ENCODE measurements around the gene GATB. TPM values are rescaled to one million over a fixed set of nuclear protein-coding genes. Genes with fewer than 3 reads are reported as not detected.

GATB gene
- total and polyA plus RNA-seq, 2 of the 4 experiments (the other 2 are of a cell fraction): 18.7 to 20.3 TPM

- H4K20me1 ChIP-seq (ENCODE audit: insufficient read depth, low read length): no peaks in the 10 kb centered on the region
- no peak overlapping the region for H2AFZ ChIP-seq (replicated peaks; ENCODE audit: low read length, poor library complexity)
- H3K9me3 ChIP-seq (ENCODE audit: control insufficient read depth, insufficient read depth, low read length): no peaks in the 10 kb centered on the region
- no peaks in the 10 kb centered on the region for H3K27me3 ChIP-seq (ENCODE audit: control insufficient read depth, insufficient read depth, low read length)
- in situ Hi-C loops (cut with MboI; ENCODE audit: low sequenced_read_pairs): no loop called here
- ChIA-PET CTCF (interaction anchor here (1.3 kb wide), 1 partner anchor 10 kb away, joined by 3 read pairs; no protein-coding TSS in a partner anchor), POLR2A (ENCODE audit: unreplicated experiment) (no interaction called here)
- no peak overlapping the region for H3K56ac ChIP-seq (ENCODE audit: extremely low read depth, insufficient read depth, low read length)
- intact Hi-C loops (cut with micrococcal nuclease): no loop called here
- no peak for TF ChIP-seq RCOR1 (IDR thresholded peaks at IDR 0.05; ENCODE audit: insufficient replicate concordance, low read length)
- no peak for TF ChIP-seq FOS (IDR thresholded peaks at IDR 0.05; ENCODE audit: low read depth, low read length)
- dilution Hi-C loops (cut with HindIII; ENCODE audit: low sequenced_read_pairs, unreplicated experiment): no loop called here
- no peak for DNase-seq
- no peak overlapping the region for H3K23ac ChIP-seq (ENCODE audit: low read depth, low read length)
- H3K18ac ChIP-seq (ENCODE audit: low read depth, low read length): no peak overlapping the region
- peak; percentile 29; the same call in 1 of the 2 replicates for ATAC-seq (ENCODE audit: low read depth)
- no peaks in the 10 kb centered on the region for H3K9me1 ChIP-seq (ENCODE audit: insufficient read depth, low read length)
- no peak overlapping the region for H3K4me2 ChIP-seq (ENCODE audit: low read depth, low read length)
- no peak overlapping the region for H3K9ac ChIP-seq (ENCODE audit: low read depth, low read length)
- H4K8ac ChIP-seq (ENCODE audit: low read depth in 2 of 2, low read length in 2 of 2): no peak overlapping the region
- no peak overlapping the region for H3K4me3 ChIP-seq (ENCODE audit: insufficient read depth, low read depth, low read length)
- no peak overlapping the region for H3K14ac ChIP-seq (replicated peaks; ENCODE audit: low read depth, low read length)
- no peak overlapping the region for H2BK120ac ChIP-seq (ENCODE audit: low read depth, low read length)
- H4K91ac ChIP-seq (ENCODE audit: insufficient read depth, low read depth, low read length): no peak overlapping the region
- no peak overlapping the region for H2BK15ac ChIP-seq (ENCODE audit: low read depth, low read length)
- no peak overlapping the region for H2AK9ac ChIP-seq (replicated peaks; ENCODE audit: low read depth, low read length, poor library complexity)
- no peak overlapping the region for H2AK5ac ChIP-seq (ENCODE audit: low read depth, low read length)
- peaks cover 11% of the 10 kb centered on the region for H3K36me3 ChIP-seq (ENCODE audit: control insufficient read depth, insufficient read depth, low read length)
- H2BK5ac ChIP-seq (ENCODE audit: low read depth, low read length, poor library complexity, severe bottlenecking): no peak overlapping the region
- H2BK20ac ChIP-seq (ENCODE audit: low read depth, low read length): no peak overlapping the region
- H3K4ac ChIP-seq (ENCODE audit: low read depth, low read length): no peak overlapping the region
- H3K79me1 ChIP-seq (ENCODE audit: low read depth in 1 of 2, low read length in 2 of 2): no peaks in the 10 kb centered on the region
- BruUV-seq (replicated peaks): no TSS peak
- peaks cover 3% of the 10 kb centered on the region; the same call in 1 of the 2 replicates for H3K4me1 ChIP-seq (ENCODE audit: control insufficient read depth, insufficient read depth, low read length)
- no peak overlapping the region for H4K5ac ChIP-seq (ENCODE audit: low read depth, low read length)
- no peak overlapping the region for H3K27ac ChIP-seq (ENCODE audit: insufficient read depth, low read length)
- no CpG with 5 or more reads among the region's 4 CpGs for WGBS, 2 experiments (ENCODE audit: extremely low coverage in 2 of 2, insufficient read length in 1 of 2)
These were observed 58.6 kb downstream of the GATB start for GRCh38 chr4:151702256-151702655.

All from IMR-90 (cell line).